SIG-M5 treated with dmso at 0.1 percent for 504 hours (cell line): ENCODE measurements around the gene SLC27A3.
A peak's percentile ranks its signal among the peaks of the same experiment; 100 is the strongest.
"Not testable (repeated sequence)": the region's sequence is repeated elsewhere in the genome, so short reads cannot be mapped to it uniquely, and the experiment has no call there.

ENCODE experiments used
- DNase-seq: peaks from one replicate; lab custom pipeline; 2025; ENCODE audit not compliant: unreplicated experiment; lab: John Stamatoyannopoulos, UW

Gene SLC27A3

DNA sequence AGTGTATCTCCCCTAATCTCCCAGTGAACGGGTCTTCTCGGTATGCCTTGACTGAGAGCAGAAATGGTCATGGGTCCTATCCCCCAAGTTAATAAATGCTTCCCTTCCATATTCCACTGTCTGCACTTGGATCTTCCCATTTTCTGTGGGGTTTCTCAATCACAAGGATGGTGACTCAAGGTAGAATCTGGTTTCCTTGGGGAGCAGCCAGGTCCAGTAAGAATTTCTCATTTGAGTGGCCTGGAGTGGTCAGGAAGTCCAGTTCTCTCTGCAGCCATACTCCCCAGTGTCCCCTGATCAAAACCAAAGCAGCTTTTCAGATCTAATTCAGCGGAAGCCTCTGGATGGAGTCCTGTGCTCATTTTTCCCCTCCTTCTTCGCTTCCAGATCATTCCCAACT lies 14.8 kb upstream of the SLC27A3 start:
- DNase-seq, result no peak

GRCh38 chr1:153763365-153764225 lies 11.6 kb upstream of the SLC27A3 start:
- no peak for DNase-seq

- no peak for DNase-seq
These were observed 10.9 kb upstream of the SLC27A3 start for GRCh38 chr1:153764310-153764709.

DNA sequence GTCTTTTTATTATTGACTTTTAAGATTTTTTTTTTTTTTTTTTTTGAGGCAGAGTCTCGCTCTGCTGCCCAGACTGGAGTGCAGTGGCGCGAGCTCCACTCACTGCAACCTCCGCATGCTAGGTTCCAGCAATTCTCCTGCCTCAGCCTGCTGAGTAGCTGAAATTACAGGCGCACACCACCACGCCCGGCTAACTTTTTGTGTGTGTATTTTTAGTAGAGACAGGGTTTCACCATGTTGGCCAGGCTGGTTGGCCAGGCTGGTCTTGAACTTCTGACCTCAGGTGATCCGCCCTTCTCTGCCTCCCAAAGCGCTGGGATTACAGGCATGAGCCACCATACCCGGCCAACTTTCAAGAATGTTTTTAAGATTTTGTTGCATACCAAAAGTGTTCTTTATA lies 8.5 kb upstream of the SLC27A3 start:
- not testable (repeated sequence) for DNase-seq

- no peak for DNase-seq
These were observed 7.7 kb upstream of the SLC27A3 start for GRCh38 chr1:153767519-153767918.

DNA sequence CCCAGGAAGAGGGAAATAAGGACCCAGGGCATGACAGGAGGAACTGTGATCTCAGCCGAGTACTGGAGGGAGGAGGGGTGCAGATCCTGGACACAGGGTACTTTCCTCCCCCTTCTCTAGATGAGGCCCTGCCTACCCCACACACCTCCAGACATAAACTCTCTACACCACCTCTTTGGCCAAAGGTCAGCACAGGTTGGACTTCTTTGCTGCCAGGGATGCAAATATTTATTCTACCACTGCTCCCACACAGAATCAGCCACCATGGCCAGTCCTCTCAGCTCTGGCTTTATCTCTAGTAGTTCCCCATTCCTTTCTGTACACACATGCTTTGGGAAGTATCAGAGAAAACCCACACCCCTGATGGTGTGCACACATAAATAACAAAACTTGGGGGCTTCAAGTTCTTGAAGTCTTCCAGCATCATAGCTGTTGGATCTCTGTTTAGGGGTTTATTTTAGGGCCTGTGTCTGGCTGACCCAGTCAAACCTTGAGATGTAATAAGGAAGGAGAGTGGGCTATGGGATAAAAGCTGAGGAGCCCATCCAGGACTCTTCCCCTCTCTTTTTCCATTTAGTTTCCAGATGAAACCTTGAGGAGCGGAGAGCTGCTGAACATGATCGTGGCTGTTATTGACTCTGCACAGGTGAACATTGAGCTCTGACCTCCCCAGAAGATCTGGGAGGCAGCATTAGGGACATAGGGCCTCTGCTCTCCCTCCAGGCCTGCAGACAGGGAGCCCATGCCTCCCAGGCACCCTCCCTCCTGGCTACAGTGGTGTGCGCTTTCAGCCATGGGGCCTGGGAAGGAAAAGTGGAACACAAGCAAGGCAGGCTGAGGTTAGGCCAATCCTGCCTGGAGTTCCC lies 6.7 kb upstream of the SLC27A3 start:
- DNase-seq, result peak; percentile 44

DNA sequence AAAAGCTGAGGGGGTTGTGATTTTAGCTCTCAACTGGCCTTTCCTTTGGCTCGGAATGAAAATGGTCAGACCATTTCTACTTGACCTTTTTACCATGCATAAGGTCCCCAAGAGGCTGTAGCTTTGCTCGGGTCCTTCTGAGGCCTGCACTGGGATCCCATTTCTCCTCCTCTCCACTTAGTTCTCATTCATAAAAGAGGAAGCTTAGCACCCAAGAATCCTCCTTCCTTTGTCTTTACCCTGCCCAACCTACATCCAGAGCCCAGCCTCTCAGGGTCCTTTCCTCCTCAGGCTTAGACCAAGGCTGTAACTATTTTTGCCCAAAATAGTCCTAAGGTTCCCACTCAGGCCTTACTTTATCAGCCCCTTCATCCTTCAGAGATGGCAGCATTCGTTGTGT lies 6.0 kb upstream of the SLC27A3 start:
- DNase-seq, result no peak

DNA sequence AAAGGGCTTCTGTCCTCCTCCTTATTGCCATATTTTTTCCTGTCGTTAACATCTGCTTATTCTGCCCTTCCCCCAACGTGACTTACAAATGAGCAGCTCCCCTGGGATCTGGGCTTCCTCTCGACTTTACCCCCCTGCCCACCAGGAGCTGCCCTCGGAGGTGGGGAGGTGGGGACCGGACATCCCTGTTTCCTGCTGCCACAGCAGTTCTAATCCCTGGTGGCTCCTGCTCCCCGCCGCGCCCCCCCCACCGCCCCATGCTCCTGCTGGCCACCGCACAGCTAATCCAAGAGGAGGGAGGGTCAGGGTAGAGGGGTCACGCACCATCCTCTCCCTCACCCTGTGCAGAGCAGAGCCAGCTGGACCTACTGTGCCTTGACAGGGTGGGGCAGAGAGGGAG lies 4.4 kb upstream of the SLC27A3 start:
- no peak for DNase-seq

- DNase-seq, result no peak
These were observed 3.9 kb upstream of the SLC27A3 start for GRCh38 chr1:153771261-153771660.

DNA sequence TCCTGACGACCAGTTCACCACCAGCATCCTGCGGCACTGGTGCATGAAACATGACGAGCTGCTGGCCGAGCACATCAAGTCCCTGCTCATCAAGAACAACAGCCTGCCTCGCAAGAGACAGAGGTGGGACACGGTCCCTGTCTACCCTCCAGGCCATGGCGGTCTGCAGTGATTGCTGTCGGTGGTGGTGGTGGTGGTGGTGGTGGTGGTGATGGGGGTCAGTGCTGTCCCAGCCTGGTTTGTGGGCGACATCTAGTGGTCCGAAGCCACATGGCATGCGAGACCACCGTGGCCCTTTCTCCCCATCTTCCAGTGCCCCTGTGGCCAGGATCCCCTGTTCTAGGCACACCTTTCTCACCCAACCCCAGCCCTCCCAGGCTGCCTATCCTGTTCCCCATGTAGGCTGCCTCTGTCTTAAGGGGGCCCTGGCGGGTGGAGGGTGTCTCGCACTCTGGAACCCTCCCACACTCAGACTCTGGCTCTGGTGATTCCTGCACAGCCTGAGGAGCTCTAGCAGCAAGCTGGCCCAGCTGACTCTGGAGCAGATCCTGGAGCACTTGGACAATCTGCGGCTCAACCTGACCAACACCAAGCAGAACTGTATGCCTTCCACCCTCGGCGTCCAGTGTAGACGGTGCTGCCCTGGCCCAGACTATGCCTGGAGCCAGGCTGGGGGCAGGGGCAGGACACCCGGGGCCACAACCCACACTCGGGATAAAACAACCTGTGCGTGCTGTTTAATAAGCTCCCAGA lies 3.2 kb upstream of the SLC27A3 start:
- DNase-seq, result no peak

DNA sequence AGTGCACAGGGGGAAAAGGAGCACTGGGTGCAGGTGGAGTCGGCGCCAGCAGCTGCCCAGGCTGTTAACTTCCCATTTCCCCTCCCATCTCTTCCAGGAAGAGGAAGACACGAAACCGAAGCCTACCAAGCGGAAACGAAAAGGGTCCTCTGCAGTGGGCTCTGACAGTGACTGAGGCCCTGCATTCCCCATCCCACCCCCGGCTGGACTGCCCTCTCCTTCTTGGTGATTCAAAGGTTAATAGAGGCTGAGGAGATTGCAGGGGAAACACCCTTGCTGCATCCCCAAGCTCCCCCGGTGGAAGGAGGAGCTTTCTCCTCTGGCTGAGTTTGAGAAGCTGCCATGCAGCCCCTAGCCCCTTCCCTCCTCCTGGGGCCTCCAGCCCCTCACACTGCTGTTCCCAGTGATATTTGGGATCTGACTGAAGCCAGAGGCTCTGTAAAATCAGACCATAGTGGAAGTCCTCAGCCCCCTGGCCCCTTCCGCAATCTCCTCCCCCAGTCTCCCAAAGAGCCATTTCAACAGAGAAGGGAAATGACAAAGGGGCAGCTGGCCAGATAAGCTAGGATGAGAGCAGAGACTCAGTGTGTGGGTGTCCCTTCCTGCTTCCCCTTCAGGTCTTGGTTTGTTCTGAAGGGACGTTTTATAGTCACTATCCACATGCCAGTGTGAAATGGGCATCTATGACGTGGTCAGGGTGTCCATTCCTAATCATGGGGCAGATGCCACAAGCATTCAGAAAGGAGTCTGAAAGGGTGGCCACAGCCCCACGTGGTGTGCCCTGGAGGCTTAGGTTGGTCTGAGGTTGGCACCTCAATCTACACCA lies 1.9 kb upstream of the SLC27A3 start:
- no peak for DNase-seq

DNA sequence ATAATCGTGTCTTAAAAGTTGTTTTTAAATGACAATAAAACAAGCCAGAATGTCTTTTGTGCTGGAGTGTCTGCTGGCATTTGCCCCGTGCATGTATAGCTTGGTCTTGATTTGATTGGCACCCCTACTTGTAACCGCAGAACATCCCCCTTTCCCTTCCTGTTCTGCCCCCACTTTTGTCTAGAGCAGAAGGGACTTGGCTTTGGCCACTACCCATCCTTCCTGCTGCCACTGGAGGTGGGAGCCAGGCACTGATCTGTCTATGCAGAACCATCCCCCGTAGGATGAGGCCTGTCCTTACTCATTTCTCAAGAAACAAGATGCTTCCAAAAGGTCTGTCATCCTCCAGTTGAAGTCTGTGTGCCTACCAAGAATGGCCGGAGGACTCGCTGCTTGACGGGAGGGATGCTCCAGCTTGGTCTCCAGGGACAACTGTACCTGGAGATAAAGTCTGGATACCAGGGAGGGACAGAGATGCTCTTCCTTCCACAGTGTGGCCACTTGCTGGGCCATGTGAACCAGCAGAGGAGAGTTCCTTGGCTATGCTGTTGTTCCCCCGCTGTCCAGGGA lies 1.1 kb upstream of the SLC27A3 start:
- DNase-seq, result no peak

DNA sequence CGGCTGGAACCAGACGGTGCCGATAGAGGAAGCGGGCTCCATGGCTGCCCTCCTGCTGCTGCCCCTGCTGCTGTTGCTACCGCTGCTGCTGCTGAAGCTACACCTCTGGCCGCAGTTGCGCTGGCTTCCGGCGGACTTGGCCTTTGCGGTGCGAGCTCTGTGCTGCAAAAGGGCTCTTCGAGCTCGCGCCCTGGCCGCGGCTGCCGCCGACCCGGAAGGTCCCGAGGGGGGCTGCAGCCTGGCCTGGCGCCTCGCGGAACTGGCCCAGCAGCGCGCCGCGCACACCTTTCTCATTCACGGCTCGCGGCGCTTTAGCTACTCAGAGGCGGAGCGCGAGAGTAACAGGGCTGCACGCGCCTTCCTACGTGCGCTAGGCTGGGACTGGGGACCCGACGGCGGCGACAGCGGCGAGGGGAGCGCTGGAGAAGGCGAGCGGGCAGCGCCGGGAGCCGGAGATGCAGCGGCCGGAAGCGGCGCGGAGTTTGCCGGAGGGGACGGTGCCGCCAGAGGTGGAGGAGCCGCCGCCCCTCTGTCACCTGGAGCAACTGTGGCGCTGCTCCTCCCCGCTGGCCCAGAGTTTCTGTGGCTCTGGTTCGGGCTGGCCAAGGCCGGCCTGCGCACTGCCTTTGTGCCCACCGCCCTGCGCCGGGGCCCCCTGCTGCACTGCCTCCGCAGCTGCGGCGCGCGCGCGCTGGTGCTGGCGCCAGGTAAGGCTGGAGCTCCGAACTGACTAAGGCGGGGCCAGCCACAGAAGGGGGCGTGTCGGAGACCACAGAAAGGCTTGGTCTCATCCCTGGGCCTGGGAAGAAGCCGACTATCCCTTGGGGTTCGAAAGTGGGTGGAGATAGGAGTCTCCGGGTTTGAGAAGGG lies 486 bp downstream of the SLC27A3 start:
- DNase-seq, result peak; percentile 65

GRCh38 chr1:153776352-153776751 lies 1.1 kb downstream of the SLC27A3 start:
- DNase-seq, result no peak

DNA sequence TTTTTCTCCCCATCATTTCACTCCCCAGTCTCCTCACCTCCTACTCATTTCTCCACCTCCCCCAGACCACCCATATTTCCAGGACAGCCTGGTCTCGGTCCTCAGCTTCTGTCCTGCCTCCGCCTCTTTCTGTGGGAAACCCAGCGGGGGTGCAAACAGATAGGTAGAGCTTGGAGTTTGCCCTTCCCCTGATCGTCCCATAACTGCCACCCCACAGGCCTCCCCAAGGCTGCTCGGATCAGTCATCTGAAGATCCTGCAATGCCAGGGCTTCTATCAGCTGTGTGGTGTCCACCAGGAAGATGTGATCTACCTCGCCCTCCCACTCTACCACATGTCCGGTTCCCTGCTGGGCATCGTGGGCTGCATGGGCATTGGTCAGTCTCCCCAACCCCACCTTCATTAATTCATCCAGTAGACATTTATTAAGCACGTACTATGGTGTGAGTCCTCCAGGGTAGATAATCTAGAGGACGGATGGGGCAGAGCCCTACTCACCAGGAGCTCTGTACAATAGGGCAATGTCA lies 1.7 kb downstream of the SLC27A3 start:
- no peak for DNase-seq

DNA sequence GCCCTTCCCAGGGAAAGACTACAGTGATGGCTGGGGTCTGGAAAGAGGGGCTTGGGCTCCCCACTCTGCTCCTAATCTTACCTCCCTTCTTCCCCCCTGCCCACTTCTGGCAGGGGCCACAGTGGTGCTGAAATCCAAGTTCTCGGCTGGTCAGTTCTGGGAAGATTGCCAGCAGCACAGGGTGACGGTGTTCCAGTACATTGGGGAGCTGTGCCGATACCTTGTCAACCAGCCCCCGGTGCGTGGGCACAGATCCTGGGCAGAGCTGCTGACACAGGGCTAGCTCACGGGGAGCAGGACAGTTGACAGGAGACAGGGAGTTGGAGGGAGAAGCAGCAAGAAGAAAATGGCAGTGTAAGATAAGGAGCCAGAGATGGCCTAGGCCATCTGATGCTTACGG lies 2.4 kb downstream of the SLC27A3 start:
- DNase-seq, result no peak

GRCh38 chr1:153778051-153778823 lies 3.0 kb downstream of the SLC27A3 start:
- DNase-seq, result no peak

GRCh38 chr1:153778824-153779519 lies 3.8 kb downstream of the SLC27A3 start:
- no peak for DNase-seq
